Fibroblast of mammary gland (primary cell): ENCODE data around the gene HARBI1.

Source experiments
- DNase-seq: peaks from one replicate; pipeline ENCODE4 v3.0.0-alpha.2; 2010; ENCODE audit warnings: low read depth
- H3K4me3 ChIP-seq: 2 replicates; pipeline ENCODE4 v1.5.1; 2011; ENCODE audit warnings: low read depth, mild to moderate bottlenecking, low read length, moderate library complexity; ENCODE audit not compliant: control insufficient read depth
- TF ChIP-seq, protein P1 (sequence below): conservative IDR thresholded peaks from 2 replicates; pipeline ENCODE4 v1.5.1; 2011; ENCODE audit warnings: low read depth, low read length, inconsistent platforms; ENCODE audit not compliant: control insufficient read depth, insufficient read depth

Gene HARBI1

DNA sequence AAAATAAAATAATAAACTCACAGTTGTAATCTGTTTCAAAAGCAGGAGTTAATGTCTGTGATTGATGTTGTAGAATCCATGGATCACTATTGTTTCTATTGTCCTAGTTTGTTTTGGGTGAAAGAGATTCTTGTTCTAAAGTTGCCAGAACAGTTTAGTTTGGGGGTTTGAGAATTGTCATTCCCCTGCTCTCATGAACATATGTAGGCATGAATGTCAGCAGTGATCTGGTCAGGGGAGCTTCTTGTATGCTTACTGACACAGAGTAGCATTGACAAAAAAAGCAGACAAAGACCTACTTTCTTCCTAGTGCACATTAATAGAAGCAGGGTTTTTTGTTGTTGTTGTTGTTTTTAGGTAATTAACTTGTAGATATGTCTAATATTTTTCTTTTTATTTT, 44.8 kb upstream of the HARBI1 start:
- no peak overlapping the region for H3K4me3 ChIP-seq
- TF ChIP-seq, protein P1, sequence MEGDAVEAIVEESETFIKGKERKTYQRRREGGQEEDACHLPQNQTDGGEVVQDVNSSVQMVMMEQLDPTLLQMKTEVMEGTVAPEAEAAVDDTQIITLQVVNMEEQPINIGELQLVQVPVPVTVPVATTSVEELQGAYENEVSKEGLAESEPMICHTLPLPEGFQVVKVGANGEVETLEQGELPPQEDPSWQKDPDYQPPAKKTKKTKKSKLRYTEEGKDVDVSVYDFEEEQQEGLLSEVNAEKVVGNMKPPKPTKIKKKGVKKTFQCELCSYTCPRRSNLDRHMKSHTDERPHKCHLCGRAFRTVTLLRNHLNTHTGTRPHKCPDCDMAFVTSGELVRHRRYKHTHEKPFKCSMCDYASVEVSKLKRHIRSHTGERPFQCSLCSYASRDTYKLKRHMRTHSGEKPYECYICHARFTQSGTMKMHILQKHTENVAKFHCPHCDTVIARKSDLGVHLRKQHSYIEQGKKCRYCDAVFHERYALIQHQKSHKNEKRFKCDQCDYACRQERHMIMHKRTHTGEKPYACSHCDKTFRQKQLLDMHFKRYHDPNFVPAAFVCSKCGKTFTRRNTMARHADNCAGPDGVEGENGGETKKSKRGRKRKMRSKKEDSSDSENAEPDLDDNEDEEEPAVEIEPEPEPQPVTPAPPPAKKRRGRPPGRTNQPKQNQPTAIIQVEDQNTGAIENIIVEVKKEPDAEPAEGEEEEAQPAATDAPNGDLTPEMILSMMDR = no peak
- no peak for DNase-seq

DNA sequence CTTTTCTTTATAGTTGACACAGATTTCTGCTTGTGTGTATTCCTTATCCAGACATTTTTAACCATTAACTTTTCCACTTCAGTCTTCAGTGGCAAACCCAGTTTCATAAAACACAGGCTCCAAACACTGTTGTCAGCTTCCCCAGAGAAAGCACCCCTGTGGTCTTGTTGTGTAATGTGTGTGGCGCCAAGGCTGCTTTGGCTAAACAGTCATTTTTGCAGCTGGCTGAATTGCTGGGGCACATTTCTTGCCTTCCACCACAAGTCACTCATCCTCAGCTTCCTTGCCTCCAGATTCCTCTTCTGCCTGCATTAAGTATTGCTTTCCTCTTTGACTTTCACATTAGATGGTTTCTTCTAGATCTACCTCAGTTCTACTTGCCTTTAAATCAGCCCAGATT, 42.9 kb upstream of the HARBI1 start:
- peak; percentile 81 for DNase-seq
- TF ChIP-seq, protein P1 = no peak
- H3K4me3 ChIP-seq = no peak overlapping the region

DNA sequence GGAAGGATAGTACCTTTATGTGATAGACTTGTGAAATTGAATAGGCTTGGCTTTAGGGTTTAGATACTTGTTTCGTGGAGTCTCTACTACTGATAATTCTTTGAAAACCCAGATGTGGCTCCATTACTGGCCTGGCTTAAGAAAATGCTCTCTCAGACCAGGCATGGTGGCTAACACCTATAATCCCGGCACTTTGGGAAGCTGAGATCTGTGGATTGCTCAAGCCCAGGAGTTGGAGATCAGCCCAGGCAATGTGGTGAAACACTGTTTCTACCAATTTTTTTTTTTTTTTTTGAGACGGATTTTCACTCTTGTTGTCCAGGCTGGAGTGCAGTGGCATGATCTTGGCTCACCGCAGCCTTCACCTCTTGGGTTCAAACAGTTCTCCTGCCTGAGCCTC, 41.2 kb upstream of the HARBI1 start:
- peak; percentile 89 for DNase-seq
- TF ChIP-seq, protein P1 = no peak
- H3K4me3 ChIP-seq = no peak overlapping the region

DNA sequence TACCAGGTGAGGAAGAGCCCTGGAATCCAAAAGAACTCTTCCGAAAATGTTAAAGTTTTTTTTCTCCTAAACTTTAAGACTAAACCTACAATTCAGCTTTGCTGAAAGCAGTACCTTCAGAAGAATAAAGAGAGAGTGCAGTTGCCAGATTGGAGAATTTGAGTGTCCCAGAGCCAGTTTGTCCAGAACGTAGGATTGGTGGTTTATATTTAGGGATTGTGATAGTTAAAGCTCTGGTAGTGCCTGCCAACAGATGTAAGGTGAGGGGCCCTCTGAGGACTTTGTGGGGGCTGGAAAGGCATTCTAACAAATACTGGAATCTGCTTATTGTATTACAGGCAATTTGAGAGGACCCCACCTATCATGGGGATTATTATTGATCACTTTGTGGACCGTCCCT, 40.2 kb upstream of the HARBI1 start:
- TF ChIP-seq, protein P1 = no peak
- no peak for DNase-seq

DNA sequence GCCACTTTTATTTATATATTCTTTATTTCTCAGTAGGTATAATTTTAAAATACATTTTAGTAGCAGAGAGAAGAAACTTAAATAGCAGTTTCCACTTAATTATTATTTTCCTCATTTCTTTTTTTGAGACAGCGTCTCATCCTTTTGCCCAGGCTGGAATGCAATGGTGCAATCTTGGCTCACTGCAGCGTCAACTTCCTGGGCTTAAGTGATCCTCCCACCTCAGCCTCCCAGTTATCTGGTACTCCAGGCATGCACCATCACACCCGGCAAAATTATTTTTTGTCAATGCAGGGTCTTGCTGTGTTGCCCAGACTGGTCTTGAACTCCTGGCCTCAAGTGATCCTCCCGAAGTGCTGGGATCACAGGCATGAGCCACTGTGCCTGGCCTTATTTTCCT, 38.6 kb upstream of the HARBI1 start:
- no peak overlapping the region for H3K4me3 ChIP-seq

More for the DNA sequence above, 40.2 kb upstream of the HARBI1 start:
- no peak overlapping the region for H3K4me3 ChIP-seq

DNA sequence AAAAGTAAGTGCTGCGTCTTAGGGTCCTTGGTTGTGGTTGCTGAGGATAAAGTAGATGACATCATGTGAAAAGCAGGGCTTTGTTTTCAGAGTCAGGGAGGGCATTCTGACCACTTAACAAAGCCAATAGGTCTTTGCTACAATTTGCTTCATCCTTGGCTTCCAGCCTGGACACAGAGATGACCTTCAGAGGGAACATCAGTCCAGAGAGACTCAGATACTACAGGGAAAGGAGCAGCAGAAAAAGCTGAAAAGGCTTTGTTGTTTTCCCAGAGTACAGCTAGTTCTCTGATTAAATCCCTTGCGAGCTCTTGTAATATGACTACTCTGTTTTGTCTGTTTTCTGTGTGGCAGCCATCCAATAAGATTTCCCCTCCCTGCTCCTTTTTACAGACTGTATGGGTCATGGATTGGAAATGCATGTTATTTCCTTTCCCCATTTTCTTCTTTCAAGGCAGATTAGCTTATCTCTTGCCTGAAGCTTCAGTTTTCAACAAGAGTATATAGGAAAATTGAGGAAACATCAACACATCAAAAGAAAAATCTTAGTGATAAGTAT, 32.2 kb upstream of the HARBI1 start:
- DNase-seq = peak; percentile 99
- TF ChIP-seq, protein P1 = no peak
- H3K4me3 ChIP-seq = peak overlapping the region; percentile 0

More for the DNA sequence above, 38.6 kb upstream of the HARBI1 start:
- DNase-seq = no peak
- TF ChIP-seq, protein P1 = no peak

DNA sequence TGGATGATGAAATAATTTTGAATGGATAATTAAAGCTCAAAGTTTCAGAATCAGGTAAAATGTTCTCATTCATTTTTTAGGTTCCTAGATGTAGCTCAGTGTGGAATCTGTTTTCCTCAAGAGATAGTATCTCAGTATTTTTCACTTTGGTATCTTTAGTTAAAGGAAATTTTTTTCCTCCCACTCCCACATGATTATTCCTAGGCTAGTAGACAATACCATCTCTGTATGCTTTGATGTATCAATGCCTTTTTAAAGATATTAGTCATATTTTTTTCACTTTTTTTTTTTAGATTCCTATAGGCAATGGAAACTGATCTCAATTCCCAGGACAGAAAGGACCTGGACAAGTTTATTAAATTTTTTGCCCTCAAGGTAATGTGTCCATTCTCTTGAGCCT, 27.0 kb upstream of the HARBI1 start:
- TF ChIP-seq, protein P1 = no peak
- no peak overlapping the region for H3K4me3 ChIP-seq
- DNase-seq = no peak
